SW480 (cell line): ENCODE data around the gene CYP4A22.
"Not testable (repeated sequence)": the region's sequence is repeated elsewhere in the genome, so short reads cannot be mapped to it uniquely, and the experiment has no call there.

Source experiments
- DNase-seq: peaks from one replicate; pipeline ENCODE4 v3.0.0-alpha.2; 2016; ENCODE audit warnings: low spot score

CYP4A22 gene

DNA sequence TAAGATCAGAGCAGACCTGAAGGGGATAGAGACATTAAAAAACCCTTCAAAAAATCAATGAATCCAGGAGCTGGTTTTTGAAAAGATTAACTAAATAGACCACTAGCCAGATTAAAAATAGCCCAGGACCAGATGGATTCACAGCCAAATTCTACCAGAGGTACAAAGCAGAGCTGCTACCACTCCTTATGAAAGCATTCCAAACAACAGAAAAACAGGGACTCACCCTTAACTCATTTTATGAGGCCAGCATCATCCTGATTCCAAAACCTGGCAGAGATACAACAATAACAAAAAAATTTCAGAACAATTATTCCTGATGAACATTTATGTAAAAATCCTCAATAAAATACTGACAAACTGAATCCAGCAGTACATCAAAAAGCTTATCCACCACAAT lies 19.2 kb downstream of the CYP4A22 start:
- not testable (repeated sequence) for DNase-seq

DNA sequence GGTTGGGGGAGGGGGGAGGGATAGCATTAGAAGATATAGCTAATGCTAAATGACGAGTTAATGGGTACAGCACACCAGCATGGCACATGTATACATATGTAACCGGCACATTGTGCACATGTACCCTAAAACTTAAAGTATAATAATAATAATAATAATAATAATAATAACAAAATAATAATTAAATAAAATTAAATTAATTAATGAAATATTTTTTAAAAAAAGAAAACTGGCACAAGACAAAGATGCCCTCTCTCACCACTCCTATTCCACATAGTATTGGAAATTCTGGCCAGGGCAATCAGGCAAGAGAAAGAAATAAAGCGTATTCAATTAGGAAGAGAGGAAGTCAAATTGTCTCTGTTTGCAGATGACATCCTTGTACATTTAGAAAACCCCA lies 20.7 kb downstream of the CYP4A22 start:
- DNase-seq: not testable (repeated sequence)

DNA sequence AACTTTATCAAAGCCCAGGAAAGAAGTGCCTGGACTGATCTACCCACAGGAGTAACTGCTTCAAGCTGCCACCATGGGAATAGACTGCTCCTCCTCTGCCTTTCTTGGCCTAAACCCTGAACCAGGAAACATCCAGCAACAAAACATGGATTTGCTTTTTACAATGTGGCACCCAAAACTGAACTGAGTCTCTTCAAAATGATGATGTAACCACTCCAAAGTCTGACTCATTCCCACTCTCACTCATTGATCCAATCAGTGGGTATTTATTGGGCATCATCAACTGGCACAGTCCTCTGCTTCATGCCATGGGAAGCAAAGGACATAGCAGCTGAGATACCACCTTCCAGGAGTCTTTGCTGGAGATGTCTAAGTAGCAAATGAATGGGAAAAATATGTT lies 23.5 kb downstream of the CYP4A22 start:
- no peak for DNase-seq

DNA sequence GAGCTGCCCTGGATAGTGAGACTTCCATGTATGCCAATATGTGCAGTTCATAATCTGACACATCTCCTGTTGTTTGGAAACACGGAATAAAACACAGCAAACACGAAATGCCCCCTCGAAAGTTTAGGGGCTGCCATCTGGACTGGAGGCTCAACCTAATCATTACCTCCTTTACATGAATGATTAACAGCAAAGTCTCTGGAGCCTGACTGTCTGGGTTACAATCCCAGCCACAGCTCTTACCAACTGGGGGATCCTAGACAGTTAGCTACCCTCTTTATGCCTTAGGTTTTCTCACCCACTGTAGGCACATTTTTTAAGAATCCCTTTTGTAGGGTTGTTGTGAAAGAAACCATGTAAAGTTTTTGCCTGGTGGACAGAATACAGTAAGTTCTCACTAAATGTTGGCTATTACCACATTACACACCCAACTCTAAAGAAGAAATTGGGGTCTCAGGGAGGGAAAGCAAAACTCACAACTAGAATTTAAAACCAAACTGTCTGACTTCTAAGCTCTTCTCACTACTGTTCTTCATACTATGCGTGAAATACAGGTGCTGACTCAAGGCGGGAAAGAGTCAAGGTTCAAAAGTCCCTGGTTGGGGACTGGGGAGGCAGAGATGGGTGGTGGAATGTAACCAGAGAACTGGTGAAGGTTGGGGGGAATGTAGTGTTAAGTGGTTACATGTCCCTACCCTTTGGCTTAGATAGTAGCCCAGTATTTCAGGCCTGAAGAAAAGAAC lies 24.2 kb downstream of the CYP4A22 start:
- DNase-seq: no peak

DNA sequence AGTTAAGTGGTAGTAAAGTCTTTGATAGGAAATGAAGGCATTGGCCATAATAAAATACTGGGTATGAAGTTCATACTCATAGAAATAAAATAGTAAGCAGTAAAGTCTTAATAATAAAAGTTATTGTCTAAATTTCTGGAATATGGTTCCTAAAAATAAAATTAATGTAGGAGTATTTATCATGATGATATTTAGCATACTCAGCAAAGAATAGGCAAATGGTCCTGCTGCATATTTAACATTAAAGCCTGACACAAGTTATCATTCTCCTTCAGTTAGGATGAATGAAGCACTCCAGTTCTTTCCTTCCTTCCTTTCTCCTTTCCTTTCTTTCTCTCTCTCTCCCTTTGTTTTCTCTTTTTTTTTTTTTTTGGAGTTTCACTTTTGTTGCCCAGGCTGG lies 27.3 kb downstream of the CYP4A22 start:
- no peak for DNase-seq

DNA sequence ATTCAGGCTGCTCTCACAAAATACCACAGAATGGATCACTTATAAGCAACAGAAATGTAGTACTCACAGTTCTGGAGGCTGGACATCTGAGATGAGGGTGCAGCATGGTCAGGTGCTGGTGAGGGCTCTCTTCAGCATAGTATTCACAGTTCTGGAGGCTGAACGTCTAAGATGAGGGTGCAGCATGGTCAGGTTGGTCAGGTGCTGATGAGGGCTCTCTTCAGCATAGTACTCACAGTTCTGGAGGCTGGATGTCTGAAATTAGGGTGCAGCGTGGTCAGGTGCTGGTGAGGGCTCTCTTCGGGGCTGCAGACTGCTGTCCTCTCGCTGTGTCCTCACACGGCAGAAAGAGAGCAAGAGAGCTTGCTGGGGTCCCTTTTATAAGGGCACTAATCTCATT lies 35.5 kb downstream of the CYP4A22 start:
- DNase-seq: no peak

DNA sequence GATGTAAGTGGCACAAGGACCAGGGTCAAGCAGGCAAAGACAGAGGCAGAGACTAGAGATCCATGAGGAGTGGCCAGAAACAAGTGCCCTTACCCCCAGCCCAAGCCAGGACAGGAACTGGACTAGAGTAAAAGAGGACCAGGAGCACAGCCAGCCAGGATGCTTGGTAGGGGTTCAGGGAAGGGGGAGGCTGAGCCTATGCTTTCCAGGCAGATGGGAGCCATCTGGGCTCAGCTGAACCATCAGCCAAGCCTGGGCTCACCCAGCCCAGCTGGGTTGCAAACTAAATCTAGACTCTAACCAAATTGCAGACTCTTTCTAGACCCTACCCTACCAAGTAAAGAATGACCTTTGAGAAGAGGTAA lies 37.4 kb downstream of the CYP4A22 start:
- no peak for DNase-seq

DNA sequence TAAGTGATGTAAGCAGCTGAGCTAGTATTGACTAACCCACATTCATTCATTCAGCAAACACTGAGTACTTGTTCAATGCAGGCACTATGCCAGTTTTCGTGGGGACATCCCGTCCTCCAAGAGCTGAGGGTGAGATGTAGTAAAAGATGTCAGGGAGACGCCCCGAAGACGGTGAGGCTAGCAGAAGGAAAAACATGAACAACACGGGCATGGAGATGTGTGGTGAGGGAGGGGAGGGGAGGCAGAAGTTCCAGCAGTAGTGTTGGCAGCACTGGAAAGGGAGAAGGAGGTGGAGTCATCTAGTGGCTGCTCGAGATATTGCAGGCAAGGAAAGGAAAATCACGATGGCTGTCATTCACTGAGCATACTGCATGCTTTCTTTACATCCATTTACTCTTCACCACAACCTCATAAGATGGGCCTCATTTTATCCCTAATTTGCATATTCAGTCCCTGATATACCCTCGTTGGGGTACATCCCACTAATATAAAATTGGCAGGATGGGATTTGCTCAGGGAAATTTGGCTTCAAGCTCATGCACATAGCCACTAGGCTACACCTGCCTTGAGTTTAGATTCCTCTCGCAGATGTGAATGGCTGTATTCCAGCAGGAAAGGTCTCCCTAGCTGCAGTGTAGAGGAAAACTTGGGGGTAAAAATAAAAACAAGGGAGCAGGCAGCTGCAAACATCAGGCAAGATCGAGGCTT lies 38.1 kb downstream of the CYP4A22 start:
- peak; percentile 59 for DNase-seq

DNA sequence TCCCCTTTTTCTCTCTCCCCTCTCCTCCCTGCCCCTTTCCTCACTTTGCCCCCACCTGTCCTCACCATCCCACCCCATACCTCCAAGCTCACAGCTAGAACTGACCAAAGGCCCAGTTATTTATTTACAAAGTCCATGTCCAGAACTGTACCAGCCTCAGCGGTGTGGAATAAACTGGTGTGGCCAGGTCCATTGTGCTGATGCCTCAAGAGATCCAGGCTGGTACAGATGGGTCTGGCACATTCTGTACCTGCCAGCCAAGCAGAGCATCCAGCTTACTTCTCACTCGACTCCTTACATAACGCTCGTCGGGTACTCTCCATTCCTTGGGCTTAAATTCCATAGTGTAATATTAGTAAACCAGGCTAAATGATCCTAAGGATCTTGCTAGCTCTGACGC lies 40.8 kb downstream of the CYP4A22 start:
- no peak for DNase-seq

DNA sequence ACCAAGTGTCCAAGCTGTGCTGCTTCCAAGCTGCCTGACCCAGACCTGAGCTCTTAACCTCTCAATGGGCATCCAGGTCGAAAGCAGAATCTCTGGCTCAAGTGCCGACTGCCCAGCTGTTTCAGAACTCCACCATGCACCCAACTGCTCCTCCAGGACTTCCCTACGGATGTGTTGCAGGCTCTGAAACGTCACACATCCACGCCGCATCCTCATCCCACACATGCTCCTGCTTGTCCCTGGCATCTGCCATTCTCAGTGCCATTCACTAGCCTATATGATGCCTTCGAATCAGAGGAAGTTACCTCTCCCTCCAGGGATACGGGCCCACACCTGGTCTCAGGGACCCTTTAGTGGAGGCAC lies 41.4 kb downstream of the CYP4A22 start:
- DNase-seq: no peak

DNA sequence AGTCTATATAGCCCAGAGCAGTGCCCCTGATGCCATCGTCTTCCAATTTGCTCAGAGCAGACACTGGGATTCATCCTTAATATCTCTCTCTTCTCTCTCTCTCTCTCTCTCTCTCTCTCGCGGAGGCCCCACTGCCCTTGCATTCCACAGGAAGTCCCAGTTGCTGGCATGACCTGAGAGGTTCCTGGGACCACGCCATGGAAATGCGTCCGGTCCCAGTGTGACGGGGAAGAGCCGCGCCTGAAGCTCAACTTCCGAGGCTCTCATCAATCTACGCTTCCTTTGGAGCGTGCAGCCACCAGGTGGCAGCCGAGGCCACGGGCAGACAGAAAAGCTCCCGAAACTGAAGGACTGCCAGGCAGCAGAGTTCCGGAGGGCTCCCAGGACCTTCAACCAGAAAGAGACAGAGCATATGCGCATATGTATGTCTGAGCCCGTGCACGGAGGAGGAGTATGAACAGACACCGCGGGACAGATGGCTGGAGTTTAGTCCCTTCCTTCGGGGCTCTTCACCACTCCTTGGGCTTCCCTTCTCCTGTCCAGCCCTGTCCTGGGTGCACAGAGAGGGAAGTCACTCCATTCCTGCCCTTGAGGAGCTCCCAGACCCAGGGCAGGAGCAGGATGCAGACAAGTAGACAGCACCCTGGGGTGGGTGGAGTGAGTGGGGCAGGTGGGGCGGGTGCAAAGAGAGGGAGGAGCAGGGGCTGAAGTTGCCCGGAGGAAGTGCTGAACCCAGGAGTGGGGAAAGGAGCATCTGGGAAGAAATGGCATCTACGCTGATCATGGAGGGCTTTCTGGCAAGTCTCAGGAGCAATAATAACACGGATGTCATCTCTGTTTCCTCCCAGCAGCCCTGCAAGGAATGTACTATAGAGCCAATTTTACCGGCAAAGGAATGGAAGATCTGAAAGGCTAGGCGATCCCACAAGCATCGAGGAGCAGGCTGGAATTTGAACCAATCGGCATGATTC lies 42.1 kb downstream of the CYP4A22 start:
- DNase-seq: peak; percentile 86

DNA sequence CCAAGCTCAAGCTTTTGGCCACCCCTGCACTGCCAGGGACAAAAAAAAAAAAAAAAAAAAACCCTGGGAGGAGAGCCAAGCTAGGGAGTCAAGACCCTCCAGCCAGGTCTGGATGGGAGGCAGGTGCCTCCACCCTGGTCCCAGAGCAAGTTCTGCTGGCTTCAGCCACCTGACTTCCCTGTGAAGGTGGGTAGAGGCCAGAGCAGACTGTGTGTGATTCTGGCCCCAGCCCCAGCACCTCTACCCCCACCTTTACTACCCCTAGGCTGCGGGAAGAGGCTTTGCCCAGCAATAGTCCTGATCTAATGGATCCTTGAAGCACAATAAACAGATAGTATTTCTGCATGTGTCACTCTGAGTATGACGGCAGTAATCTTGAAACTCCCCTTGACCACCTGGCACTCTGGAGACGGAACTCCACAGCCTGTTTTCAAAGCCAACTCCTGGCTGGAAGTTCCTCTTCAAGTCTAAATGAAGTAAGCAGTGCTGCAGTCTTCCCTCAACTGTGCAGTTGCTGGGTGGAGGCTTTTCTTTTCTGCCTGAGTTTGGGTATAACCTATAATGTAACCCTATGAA lies 42.8 kb downstream of the CYP4A22 start:
- no peak for DNase-seq

DNA sequence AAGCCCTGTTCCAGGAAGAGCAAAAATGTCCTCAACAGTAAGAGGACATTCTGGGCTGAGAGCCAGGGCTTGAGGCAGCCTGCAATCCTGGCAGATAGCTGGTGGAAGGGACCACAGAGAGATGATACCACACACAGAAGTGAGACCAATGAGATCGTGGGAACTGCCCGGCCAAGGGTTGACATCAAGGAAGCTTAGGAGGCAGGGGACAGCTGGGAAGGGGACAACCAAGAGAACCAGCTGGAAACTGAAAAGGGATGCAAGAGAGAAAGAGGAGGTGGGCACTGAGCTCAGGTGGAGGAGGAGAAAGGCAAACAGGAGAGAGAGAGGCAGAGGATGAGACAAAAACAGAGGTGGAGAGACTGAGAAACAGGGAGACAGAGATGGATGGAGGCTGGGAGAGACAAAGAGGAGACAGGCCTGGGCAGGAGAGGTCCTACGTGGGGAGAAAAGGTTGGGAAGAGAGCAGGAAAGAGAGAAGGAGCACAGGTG lies 43.4 kb downstream of the CYP4A22 start:
- no peak for DNase-seq

DNA sequence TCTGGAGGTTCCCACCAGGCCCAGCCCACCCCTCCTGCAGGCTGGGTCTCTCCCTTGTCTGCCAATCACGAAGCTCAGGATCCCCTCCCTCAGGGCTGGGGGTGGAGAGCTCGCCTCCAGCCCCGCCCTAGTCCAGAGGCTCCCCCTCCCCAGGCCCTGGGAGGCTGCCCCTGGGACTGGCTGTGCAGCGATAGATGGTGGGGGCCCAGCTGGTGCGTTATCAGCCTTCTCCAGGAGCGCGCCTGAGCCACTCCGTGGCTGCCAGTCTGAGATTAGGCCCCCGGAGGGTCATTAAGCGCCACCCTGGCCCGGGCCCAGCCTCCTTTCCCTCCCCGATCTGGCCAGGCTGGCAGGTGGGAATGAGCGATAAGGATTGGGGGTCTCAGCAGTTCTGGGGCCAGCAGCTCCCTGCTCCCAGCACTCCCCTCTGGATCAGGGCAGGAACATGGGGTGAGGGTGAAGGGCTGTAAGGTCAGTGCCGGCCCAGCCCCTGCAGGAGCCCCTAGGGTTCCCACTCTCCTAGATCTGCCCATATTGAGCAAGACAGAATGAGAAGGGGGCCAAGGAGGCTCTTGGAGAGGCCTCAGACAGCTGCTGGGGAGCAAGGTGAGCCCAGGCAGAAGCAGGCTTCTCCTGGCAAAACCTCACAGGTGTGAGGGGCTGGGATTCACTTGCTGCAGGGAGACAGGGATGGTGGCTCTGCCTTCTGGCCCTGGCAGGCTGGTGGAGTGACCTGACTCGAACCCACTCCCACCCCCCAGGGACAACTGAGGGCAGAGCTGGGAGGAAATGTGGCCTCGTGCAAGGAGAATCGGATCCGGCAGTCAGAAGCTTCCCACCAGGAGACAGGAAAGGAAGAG lies 44.1 kb downstream of the CYP4A22 start:
- DNase-seq: no peak

DNA sequence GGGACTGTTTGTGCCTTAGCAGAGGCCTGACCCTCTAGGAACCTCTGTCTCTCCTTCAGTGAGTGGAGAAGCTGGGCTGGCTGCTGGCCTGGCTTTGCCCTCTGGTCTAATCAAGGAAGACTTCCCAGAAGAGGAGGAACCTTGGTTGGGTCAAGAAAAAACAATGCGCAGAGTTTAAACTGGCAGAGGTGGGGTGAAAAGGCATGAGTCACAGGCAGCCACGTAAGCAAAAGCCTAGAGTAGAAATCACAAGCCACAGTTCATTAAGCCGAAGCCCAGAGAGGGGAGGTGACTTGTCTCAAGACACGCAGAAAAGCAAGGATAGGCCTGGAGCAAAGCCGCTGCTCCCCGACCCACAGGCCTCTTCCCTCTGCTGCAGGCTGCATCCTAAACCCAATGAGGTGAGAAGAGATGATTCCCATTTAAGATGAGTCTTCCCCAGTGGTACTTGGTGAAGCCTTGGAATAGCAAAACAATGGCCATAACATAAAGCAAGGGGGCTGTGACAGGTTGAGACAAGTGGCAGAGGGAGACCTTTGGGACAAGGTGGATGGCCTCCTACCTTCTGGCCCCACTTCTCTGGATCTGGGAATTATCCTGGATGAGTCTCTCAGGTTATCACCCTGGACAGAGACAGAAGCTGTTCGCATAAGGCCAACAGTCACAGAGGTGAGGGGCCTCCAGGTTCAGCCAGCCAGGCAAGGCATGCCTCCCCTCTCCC lies 44.9 kb downstream of the CYP4A22 start:
- DNase-seq: no peak

DNA sequence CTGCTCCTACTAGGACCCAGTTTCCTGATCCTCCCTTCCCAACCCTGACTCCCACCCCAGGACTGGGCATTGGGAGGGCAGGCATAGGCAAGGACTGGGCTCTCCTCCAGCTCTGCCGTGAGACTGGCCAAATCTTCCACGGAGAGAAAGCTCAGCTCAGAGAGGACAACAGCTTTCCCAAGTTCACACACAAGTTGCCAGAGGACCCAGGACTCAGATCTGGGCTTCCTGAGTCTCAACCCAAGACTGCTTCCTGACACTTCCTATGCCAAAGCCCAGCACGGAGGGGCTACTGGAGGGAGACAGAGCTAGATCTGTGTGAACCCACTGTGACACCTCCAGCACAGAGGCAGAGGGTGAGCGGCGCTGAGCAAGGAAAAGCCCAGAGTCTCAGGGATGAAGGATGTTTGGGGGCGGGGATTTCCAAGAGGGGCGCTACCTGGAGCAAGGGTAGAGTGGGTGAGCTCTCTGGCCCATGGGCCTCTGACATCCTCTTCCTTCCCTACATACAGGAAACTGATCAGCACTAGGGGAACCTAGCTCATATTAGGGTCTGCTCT lies 45.5 kb downstream of the CYP4A22 start:
- DNase-seq: no peak

DNA sequence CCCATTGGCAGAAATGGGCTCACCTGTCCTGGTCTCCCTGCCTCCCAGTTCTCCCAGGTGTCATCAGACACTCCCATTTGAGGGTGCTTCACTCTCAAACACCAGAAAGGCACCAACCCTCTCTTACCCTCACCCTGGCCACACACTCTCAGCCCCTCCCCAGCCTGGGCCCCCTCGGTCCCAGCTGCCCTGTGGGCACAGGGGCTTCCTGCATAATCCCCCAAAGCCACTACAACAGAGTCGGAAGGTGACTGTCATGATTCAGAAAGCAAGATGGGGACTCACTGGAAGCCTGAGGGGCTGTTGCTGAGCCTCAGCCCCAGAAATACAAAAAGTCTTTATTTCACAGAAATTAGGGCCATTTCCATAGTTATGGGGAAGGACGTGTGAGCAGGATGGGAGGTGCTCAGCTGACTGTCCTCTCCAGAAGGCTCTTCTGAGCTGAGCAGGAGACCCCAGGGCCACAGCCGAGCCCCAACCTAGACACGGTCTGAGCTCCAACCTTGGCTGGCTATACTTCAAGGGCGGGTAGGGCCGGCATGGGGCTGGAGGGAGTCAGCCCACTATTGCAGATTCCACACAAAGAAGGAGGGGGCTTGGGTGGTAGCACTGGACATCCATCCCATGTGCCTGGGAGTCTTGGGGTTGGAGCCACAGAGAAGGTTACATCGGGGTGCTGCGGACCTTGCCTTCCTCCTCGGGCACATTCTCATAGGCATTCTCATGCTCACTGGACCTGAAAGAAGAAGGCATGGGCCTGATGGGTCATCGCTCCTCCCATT lies 46.3 kb downstream of the CYP4A22 start:
- no peak for DNase-seq

DNA sequence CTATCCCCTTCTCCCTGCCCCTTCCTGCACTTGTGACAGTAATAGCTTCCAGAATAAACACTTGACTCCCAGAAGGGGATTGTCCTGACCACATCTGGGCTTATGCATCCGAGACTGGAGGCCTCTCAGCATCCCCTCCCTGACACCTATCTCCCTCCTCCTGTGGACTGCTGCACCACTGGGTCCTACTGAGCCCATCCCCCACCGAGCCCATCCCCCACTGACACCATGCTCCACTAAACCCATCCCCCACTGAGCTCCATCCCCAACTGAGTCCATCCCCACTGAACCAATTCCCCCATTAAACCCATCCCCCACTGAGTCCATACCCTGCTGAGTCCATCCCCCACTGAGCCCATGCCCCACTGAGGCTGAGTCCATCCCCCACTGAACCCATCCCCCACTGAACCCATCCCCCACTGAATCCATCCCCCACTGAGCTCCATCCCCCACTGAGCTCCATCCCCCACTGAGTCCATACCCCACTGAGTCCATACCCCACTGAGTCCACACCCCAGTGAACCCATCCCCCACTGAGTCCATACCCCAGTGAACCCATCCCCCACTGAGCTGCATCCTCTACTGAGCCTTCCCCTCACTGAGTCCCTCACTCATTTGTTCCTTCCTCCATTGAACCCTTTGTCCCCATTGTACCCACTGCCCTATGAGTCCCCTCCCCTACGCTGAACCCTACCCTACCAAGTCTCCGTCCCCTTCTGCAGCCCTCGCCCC lies 47.0 kb downstream of the CYP4A22 start:
- no peak for DNase-seq
